ENCODE results near the gene POLR3GL. TPM values are rescaled to one million over a fixed set of nuclear protein-coding genes. Genes with fewer than 3 reads are reported as not detected.

The POLR3GL gene
- total RNA-seq, 1 experiment from 2014 or later, result 2.9 TPM

DNA sequence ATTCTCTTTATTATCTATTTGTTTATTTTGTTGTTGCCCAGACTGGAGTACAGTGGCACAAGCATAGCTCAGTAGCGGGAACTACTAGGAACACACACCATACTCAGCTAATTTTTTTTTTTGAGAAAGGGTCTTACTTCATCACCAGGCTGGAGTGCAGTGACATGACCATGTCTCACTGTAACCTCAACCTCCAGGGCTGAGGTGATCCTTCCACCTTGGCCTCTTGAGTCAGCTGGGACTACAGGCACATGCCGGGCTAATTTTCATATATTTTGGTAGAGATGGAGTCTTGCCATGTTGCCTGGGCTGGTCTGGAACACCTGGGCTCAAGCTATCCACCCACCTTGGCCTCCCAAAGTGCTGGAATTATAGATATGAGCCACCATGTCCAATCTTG lies 37.2 kb downstream of the POLR3GL start:
- TF ChIP-seq, protein P1, sequence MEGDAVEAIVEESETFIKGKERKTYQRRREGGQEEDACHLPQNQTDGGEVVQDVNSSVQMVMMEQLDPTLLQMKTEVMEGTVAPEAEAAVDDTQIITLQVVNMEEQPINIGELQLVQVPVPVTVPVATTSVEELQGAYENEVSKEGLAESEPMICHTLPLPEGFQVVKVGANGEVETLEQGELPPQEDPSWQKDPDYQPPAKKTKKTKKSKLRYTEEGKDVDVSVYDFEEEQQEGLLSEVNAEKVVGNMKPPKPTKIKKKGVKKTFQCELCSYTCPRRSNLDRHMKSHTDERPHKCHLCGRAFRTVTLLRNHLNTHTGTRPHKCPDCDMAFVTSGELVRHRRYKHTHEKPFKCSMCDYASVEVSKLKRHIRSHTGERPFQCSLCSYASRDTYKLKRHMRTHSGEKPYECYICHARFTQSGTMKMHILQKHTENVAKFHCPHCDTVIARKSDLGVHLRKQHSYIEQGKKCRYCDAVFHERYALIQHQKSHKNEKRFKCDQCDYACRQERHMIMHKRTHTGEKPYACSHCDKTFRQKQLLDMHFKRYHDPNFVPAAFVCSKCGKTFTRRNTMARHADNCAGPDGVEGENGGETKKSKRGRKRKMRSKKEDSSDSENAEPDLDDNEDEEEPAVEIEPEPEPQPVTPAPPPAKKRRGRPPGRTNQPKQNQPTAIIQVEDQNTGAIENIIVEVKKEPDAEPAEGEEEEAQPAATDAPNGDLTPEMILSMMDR (IDR thresholded peaks at IDR 0.05; ENCODE audit: insufficient read depth in 1 of 2, low read depth in 1 of 2, low read length in 1 of 2, severe bottlenecking in 1 of 2, unreplicated experiment in 1 of 2), result no peak
- intact Hi-C loops (cut with micrococcal nuclease; ENCODE audit: unreplicated experiment), result no loop called here
- Mint-ChIP-seq H3K27ac (ENCODE audit: unreplicated experiment) (no peak overlapping the region), H3K4me1 (ENCODE audit: low read depth, unreplicated experiment) (peaks cover 11% of the 10 kb centered on the region), H3K27me3 (ENCODE audit: insufficient read depth, unreplicated experiment) (no peaks in the 10 kb centered on the region), H3K4me3 (ENCODE audit: unreplicated experiment) (no peak overlapping the region), H3K9me3 (ENCODE audit: unreplicated experiment) (no peaks in the 10 kb centered on the region), H3K36me3 (ENCODE audit: insufficient read depth, unreplicated experiment) (peaks cover under 1% of the 10 kb centered on the region)
- Histone ChIP-seq H3K27me3 (replicated peaks; ENCODE audit: control insufficient read depth, insufficient read depth, low read length) (no peaks in the 10 kb centered on the region), H3K4me1 (peaks cover 4% of the 10 kb centered on the region; the same call in 1 of the 2 replicates), H3K4me3 (ENCODE audit: low read depth, low read length) (no peak overlapping the region), H3K36me3 (ENCODE audit: control insufficient read depth, insufficient read depth, low read length) (no peaks in the 10 kb centered on the region), H3K9me3 (no peaks in the 10 kb centered on the region)
- BruUV-seq (replicated peaks), result no TSS peak
- CTCF ChIA-PET, result interaction anchor here (0.6 kb wide), 1 partner anchor 12 kb away, joined by 3 read pairs; no protein-coding TSS in a partner anchor
- POLR2A ChIA-PET, result no interaction called here
- no peak for DNase-seq

DNA sequence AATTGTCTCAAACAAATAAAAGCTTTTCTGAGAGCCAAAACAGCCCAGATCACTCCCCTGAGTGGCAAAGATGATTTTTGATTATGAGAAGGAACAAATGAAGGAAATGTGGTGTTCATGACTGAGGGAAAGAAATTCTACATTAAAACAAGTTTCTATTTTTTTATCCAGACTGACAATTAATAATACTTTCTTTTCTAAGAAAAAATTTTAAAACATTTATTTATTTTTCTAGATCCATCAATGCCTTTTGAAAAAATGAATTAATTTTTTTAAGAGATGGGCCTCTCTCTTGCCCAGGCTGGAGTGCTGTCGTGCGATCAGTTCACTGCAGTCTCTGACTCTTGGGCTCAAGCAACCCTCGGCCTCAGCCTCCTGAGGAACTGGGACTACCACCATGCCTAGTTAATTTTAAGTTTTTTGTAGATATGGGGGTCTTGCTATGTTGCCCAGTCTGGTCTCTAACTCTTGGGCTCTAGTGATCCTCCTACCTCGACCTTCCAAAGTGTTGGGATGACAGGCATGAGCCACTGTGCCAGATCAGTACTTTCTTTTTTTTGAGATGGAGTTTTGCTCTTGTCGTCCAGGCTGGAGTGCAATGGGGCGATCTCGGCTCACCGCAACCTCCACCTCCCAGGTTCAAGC lies 43.1 kb downstream of the POLR3GL start:
- Mint-ChIP-seq H3K4me1 (ENCODE audit: low read depth, unreplicated experiment) (peaks cover 4% of the 10 kb centered on the region), H3K9me3 (ENCODE audit: unreplicated experiment) (no peaks in the 10 kb centered on the region), H3K27ac (ENCODE audit: unreplicated experiment) (no peak overlapping the region), H3K4me3 (ENCODE audit: unreplicated experiment) (no peak overlapping the region), H3K36me3 (ENCODE audit: insufficient read depth, unreplicated experiment) (no peaks in the 10 kb centered on the region), H3K27me3 (ENCODE audit: insufficient read depth, unreplicated experiment) (no peaks in the 10 kb centered on the region)
- Histone ChIP-seq H3K4me3 (ENCODE audit: low read depth, low read length) (no peak overlapping the region), H3K36me3 (ENCODE audit: control insufficient read depth, insufficient read depth, low read length) (no peaks in the 10 kb centered on the region), H3K4me1 (0 out of 2 replicates have a peak, but pooled peaks cover 3% of the 10 kb centered on the region), H3K27me3 (replicated peaks; ENCODE audit: control insufficient read depth, insufficient read depth, low read length) (no peaks in the 10 kb centered on the region), H3K9me3 (no peaks in the 10 kb centered on the region)
- DNase-seq, result no peak
- intact Hi-C loops (cut with micrococcal nuclease; ENCODE audit: unreplicated experiment), result loop anchor here (1.0 kb wide), 4 partner anchors 11 to 115 kb away; partner anchors contain the start of gene TXNIP
- no TSS peak for BruUV-seq (replicated peaks)
- TF ChIP-seq, protein P1 (IDR thresholded peaks at IDR 0.05; ENCODE audit: insufficient read depth in 1 of 2, low read depth in 1 of 2, low read length in 1 of 2, severe bottlenecking in 1 of 2, unreplicated experiment in 1 of 2), result no peak
- ChIA-PET CTCF (interaction anchor here (1.0 to 2.1 kb wide), 8 partner anchors 16 to 162 kb away, joined by 3 to 22 read pairs (median 4); partner anchors contain the start of gene NUDT17), POLR2A (no interaction called here)

DNA sequence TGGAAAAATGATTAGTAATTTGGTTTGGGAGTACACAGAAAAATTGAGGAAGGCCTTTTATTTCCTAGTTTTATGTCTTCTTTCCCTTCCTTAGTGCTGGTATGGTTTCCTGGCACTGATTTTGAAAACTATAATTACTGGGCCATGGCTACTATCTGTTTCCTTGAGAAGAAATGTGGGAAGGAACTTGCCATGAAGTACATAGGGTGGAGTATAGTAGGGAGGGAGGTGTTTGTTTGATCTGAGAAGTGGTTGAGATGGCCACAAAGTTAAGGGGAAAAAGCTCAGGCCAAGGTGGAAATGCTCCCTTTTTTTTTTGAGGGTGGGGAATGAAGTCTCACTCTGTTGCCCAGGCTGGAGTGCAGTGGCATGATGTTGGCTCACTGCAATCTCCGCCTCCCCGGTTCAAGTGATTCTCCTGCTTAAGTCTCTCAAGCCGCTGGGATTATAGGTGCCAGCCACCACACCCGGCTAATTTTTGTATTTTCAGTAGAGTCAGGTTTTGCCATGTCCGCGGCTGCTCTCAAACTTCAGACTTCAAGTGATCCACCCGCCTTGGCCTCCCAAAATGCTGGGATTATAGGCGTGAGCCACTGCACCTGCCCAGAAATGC lies 45.7 kb downstream of the POLR3GL start:
- no TSS peak for BruUV-seq (replicated peaks)
- intact Hi-C loops (cut with micrococcal nuclease; ENCODE audit: unreplicated experiment), result loop anchor here (5.0 kb wide), 1 partner anchor 48 kb away; the partner anchor contains the start of genes ANKRD34A and POLR3GL
- no peaks in the 10 kb centered on the region for H3K36me3 Mint-ChIP-seq (ENCODE audit: insufficient read depth, unreplicated experiment)
- H3K4me3 Mint-ChIP-seq (ENCODE audit: unreplicated experiment), result no peak overlapping the region
- Histone ChIP-seq H3K36me3 (ENCODE audit: control insufficient read depth, insufficient read depth, low read length) (no peaks in the 10 kb centered on the region), H3K4me3 (ENCODE audit: low read depth, low read length) (no peak overlapping the region), H3K9me3 (no peaks in the 10 kb centered on the region), H3K27me3 (replicated peaks; ENCODE audit: control insufficient read depth, insufficient read depth, low read length) (no peaks in the 10 kb centered on the region), H3K4me1 (0 out of 2 replicates have a peak, but pooled peaks cover 3% of the 10 kb centered on the region)
- TF ChIP-seq, protein P1 (IDR thresholded peaks at IDR 0.05; ENCODE audit: insufficient read depth in 1 of 2, low read depth in 1 of 2, low read length in 1 of 2, severe bottlenecking in 1 of 2, unreplicated experiment in 1 of 2), result no peak
- H3K9me3 Mint-ChIP-seq (ENCODE audit: unreplicated experiment), result no peaks in the 10 kb centered on the region
- DNase-seq, result no peak
- peaks cover 12% of the 10 kb centered on the region for H3K4me1 Mint-ChIP-seq (ENCODE audit: low read depth, unreplicated experiment)
- H3K27me3 Mint-ChIP-seq (ENCODE audit: insufficient read depth, unreplicated experiment), result no peaks in the 10 kb centered on the region
- no peak overlapping the region for H3K27ac Mint-ChIP-seq (ENCODE audit: unreplicated experiment)
- POLR2A ChIA-PET, result no interaction called here
- CTCF ChIA-PET, result interaction anchor here (1.4 kb wide), 1 partner anchor 119 kb away, joined by 4 read pairs; no protein-coding TSS in a partner anchor
